HuH-7 (cell line): ENCODE data around the gene CHSY1.

Experiments
- DNase-seq: peaks from one replicate; pipeline ENCODE4 v3.0.0; 2011; ENCODE audit warnings: low spot score

The CHSY1 gene

DNA sequence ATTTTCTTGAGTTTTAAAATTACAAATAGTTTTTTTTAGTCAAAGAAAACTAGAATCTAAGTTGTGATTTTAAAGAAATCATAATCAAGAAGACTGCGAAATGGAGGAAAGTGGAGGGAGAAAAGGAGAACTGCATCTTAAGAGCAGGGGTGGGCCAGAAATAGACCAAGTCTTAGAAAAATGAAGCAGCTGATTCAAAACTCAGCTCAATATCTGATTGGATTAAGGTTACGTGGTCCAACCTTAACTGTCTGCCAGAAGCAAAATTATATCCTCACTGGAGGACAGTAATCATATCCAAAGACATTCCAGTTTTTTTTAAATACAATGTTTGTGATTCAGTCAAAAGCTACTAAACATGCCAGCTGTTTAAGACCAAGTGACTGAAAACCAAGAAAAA, 41.4 kb downstream of the CHSY1 start:
- DNase-seq: no peak

- no peak for DNase-seq
Measured at GRCh38 chr15:101210058-101210457, 41.8 kb downstream of the CHSY1 start.

GRCh38 chr15:101209285-101209845, 42.5 kb downstream of the CHSY1 start:
- DNase-seq: no peak

GRCh38 chr15:101207867-101208288, 44.0 kb downstream of the CHSY1 start:
- DNase-seq: no peak

DNA sequence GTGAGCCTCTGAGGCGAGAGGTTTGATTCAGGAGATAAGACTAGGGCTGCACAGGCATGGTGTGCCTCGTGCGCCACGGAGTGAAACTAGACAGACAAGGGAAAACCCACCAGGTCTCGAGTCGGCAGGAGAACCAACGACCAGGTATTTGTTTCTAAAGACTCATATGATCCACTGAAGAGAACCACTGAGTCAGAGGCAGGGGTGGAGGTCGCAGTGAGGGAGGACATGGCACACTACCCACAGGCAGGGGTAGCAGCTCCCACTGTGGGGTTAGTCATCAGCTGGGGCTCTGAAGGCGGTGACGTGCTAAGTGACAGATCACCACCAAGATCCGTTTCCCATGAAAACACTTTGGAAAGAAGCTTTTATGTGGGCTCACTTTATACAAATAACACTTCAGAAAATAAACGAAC, 45.7 kb downstream of the CHSY1 start:
- DNase-seq: no peak

GRCh38 chr15:101204739-101205535, 46.9 kb downstream of the CHSY1 start:
- DNase-seq: no peak

GRCh38 chr15:101203607-101204189, 48.1 kb downstream of the CHSY1 start:
- no peak for DNase-seq

GRCh38 chr15:101203029-101203573, 48.7 kb downstream of the CHSY1 start:
- DNase-seq: no peak

GRCh38 chr15:101201411-101202174, 50.3 kb downstream of the CHSY1 start:
- no peak for DNase-seq

- no peak for DNase-seq
Measured at GRCh38 chr15:101200181-101200580, 51.7 kb downstream of the CHSY1 start.

GRCh38 chr15:101198800-101199199, 53.0 kb downstream of the CHSY1 start:
- no peak for DNase-seq

GRCh38 chr15:101198031-101198575, 53.7 kb downstream of the CHSY1 start:
- no peak for DNase-seq

GRCh38 chr15:101194546-101195125, 57.2 kb downstream of the CHSY1 start:
- no peak for DNase-seq

DNA sequence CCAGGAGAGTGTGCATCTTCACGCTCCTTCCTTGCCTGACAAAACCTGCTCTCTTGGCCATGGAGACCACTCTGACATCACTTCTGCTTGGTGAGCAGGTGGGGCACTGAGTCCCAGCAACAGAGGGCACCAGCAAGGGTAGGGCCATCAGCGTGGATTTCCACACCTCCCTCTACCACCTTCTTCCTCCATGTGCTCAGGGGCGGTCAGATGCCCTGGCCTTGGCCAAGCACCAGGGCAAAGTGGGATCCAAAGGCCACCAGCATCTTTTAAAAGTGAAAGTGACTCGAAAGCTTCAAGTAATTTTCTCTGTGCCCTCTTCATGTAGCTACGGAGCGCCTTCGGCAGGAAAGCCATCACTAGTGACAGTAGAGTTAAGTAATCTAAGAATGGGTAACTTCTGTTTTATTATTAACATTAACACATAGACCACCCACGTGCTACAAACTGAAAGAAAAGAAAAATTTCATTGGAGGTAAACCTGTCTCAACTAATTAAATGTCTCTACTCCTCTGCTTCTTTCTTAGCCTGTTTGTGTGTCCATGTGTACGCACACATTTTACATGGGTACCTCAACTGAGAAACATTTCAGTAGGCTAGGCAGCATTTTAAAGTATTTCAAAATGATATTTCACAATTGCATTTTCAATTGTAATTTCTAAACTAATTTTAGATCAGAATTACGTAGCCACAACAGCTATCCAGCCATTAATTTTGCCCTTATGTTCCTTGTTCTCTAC, 57.9 kb downstream of the CHSY1 start:
- no peak for DNase-seq

DNA sequence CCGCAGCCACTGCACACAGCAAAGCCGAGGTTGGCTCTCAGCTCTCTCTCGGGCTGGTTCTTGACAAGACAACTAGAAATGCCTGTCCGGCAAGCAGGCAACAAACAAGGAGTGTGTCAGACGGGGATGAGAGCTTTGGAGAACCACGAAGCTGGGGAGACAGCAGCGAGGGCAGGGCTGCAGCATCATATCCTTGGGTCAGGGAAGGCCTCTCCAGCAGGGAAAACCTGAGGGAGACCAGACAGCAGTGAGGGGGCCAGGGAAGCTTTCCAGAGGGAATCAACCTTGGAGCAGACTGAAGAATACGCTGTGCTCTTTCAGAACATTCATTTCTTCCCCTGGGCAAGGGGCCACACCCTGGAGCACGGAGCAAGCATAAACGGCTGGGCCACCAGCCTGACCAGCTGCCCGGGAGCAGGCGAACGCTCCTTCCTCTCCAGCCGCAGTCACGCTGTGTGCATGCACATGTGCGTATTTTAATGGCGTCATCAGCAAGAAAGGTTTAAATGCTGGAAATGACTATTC, 58.7 kb downstream of the CHSY1 start:
- DNase-seq: no peak

- DNase-seq: no peak
Measured at GRCh38 chr15:101192081-101192480, 59.8 kb downstream of the CHSY1 start.

- DNase-seq: no peak
Measured at GRCh38 chr15:101191242-101191641, 60.6 kb downstream of the CHSY1 start.

DNA sequence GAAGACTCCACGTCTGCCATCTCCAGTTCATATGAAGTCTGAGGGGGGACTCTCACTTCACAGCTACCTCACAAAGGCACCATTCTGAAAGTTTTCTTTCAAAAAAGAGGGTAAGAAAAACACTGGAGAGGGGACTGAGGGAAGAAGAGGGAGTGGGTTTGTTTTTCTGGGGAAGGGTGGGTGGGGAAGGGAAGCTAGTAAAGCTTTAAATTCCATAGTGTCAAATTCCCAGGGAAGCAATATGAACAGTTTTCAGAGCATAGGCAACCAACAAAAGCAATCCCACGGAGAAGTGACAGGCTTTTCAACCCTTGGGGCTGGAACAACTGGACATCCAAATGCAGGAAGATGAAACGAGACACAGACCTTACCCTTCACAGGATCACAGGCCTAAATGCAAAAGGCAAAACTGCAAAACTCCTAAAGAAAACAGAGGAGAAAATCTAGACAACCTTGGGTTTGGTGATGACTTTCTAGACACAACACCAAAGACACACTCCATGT, 61.7 kb downstream of the CHSY1 start:
- no peak for DNase-seq

- DNase-seq: no peak
Measured at GRCh38 chr15:101189409-101190091, 62.3 kb downstream of the CHSY1 start.
